ENCODE results near the gene DNAJB12. TPM values are rescaled to one million over a fixed set of nuclear protein-coding genes. Genes with fewer than 3 reads are reported as not detected.
"Not testable (repeated sequence)": the region's sequence is repeated elsewhere in the genome, so short reads cannot be mapped to it uniquely, and the experiment has no call there.

The DNAJB12 gene
- total RNA-seq, 1 experiment from 2014 or later, result 48.0 TPM

- CTCF ChIA-PET, result interaction anchor here (0.6 to 5.0 kb wide), 5 partner anchors 10 to 578 kb away, joined by 3 to 53 read pairs (median 6); partner anchors contain the start of gene DDIT4
- no peak for DNase-seq
- H3K27me3 Mint-ChIP-seq (ENCODE audit: unreplicated experiment), result no peaks in the 10 kb centered on the region
- H3K9me3 Mint-ChIP-seq (ENCODE audit: low read depth, unreplicated experiment), result no peaks in the 10 kb centered on the region
- peak overlapping the region; percentile 51 for H3K4me3 Mint-ChIP-seq (ENCODE audit: low read depth, unreplicated experiment)
- intact Hi-C loops (cut with micrococcal nuclease; ENCODE audit: unreplicated experiment), result loop anchor here (10.0 kb wide), 2 partner anchors 235 to 375 kb away; no protein-coding TSS in a partner anchor
- TF ChIP-seq, protein P1, sequence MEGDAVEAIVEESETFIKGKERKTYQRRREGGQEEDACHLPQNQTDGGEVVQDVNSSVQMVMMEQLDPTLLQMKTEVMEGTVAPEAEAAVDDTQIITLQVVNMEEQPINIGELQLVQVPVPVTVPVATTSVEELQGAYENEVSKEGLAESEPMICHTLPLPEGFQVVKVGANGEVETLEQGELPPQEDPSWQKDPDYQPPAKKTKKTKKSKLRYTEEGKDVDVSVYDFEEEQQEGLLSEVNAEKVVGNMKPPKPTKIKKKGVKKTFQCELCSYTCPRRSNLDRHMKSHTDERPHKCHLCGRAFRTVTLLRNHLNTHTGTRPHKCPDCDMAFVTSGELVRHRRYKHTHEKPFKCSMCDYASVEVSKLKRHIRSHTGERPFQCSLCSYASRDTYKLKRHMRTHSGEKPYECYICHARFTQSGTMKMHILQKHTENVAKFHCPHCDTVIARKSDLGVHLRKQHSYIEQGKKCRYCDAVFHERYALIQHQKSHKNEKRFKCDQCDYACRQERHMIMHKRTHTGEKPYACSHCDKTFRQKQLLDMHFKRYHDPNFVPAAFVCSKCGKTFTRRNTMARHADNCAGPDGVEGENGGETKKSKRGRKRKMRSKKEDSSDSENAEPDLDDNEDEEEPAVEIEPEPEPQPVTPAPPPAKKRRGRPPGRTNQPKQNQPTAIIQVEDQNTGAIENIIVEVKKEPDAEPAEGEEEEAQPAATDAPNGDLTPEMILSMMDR (IDR thresholded peaks at IDR 0.05; ENCODE audit: unreplicated experiment), result no peak
- peak overlapping the region; percentile 100 for H3K27ac Mint-ChIP-seq (ENCODE audit: unreplicated experiment)
- BruUV-seq (replicated peaks), result no TSS peak
- peaks cover 76% of the 10 kb centered on the region for H3K36me3 Mint-ChIP-seq (ENCODE audit: insufficient read depth, unreplicated experiment)
- peaks cover 67% of the 10 kb centered on the region for H3K4me1 Mint-ChIP-seq (ENCODE audit: low read depth, unreplicated experiment)
Observed at GRCh38 chr10:72330069-72330426, 24.7 kb downstream of the DNAJB12 start.

DNA sequence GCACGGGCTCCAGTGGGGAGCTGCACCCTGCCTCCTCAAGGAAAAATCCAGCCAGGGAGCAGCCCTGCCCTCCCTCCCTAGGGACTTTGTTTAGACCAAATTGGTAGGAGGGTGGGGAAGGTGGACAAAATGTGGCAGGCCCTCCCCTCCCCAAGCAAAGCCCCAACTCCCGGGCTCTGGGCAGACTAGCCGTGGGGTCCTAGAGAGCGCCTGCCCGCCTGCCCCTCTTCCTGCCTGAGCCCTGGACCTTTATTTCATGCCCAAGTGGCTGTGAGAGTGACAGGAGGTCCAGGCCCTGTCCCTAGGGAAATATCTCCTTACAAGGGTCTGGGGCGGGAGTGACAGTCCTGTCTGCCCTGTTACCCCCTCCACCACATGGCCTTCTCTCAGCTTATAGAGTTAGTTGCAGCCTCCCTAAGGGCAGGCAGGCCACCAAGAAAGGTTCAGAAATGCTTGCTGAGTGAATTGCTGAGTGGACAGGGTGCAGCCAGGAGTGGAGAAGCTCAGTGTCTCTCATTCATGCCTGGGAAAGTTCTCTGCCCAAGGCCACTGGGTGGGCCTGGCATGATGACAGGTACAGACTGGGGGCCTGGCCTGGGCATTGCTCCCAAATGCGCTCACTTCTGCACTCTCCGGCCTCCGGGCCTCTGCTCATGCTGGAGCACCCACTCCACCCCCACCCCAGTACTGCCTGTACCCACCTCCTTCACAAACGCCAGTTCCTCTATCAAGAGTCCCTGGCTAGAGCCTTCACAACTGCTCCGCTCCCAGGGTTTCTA, 25.2 kb downstream of the DNAJB12 start:
- Mint-ChIP-seq H3K9me3 (ENCODE audit: low read depth, unreplicated experiment) (no peaks in the 10 kb centered on the region), H3K4me3 (ENCODE audit: low read depth, unreplicated experiment) (peak overlapping the region; percentile 51), H3K27me3 (ENCODE audit: unreplicated experiment) (no peaks in the 10 kb centered on the region), H3K4me1 (ENCODE audit: low read depth, unreplicated experiment) (peaks cover 67% of the 10 kb centered on the region), H3K27ac (ENCODE audit: unreplicated experiment) (peak overlapping the region; percentile 100), H3K36me3 (ENCODE audit: insufficient read depth, unreplicated experiment) (peaks cover 70% of the 10 kb centered on the region)
- no TSS peak for BruUV-seq (replicated peaks)
- CTCF ChIA-PET, result interaction anchor here (1.8 to 5.0 kb wide), 4 partner anchors 9 to 203 kb away, joined by 7 to 53 read pairs (median 20); partner anchors contain the start of gene DDIT4
- TF ChIP-seq, protein P1 (IDR thresholded peaks at IDR 0.05; ENCODE audit: unreplicated experiment), result no peak
- DNase-seq, result no peak
- intact Hi-C loops (cut with micrococcal nuclease; ENCODE audit: unreplicated experiment), result loop anchor here (10.0 kb wide), 2 partner anchors 235 to 375 kb away; no protein-coding TSS in a partner anchor

GRCh38 chr10:72328829-72329204, 25.9 kb downstream of the DNAJB12 start:
- intact Hi-C loops (cut with micrococcal nuclease; ENCODE audit: unreplicated experiment), result loop anchor here (1.0 kb wide), 1 partner anchor 53 kb away; no protein-coding TSS in a partner anchor
- peaks cover 67% of the 10 kb centered on the region for H3K4me1 Mint-ChIP-seq (ENCODE audit: low read depth, unreplicated experiment)
- TF ChIP-seq, protein P1 (IDR thresholded peaks at IDR 0.05; ENCODE audit: unreplicated experiment), result no peak
- no peaks in the 10 kb centered on the region for H3K27me3 Mint-ChIP-seq (ENCODE audit: unreplicated experiment)
- no peaks in the 10 kb centered on the region for H3K9me3 Mint-ChIP-seq (ENCODE audit: low read depth, unreplicated experiment)
- no peak for DNase-seq
- no TSS peak for BruUV-seq (replicated peaks)
- H3K27ac Mint-ChIP-seq (ENCODE audit: unreplicated experiment), result peak overlapping the region; percentile 84
- CTCF ChIA-PET, result interaction anchor here (0.8 to 5.0 kb wide), 10 partner anchors 9 to 280 kb away, joined by 3 to 53 read pairs (median 6); partner anchors contain the start of gene DDIT4
- peaks cover 63% of the 10 kb centered on the region for H3K36me3 Mint-ChIP-seq (ENCODE audit: insufficient read depth, unreplicated experiment)
- H3K4me3 Mint-ChIP-seq (ENCODE audit: low read depth, unreplicated experiment), result no peak overlapping the region

GRCh38 chr10:72328045-72328828, 26.5 kb downstream of the DNAJB12 start:
- TF ChIP-seq, protein P1 (IDR thresholded peaks at IDR 0.05; ENCODE audit: unreplicated experiment), result peak; percentile 81
- DNase-seq, result peak; percentile 89
- Mint-ChIP-seq H3K4me1 (ENCODE audit: low read depth, unreplicated experiment) (peaks cover 67% of the 10 kb centered on the region), H3K9me3 (ENCODE audit: low read depth, unreplicated experiment) (no peaks in the 10 kb centered on the region), H3K27me3 (ENCODE audit: unreplicated experiment) (no peaks in the 10 kb centered on the region), H3K36me3 (ENCODE audit: insufficient read depth, unreplicated experiment) (peaks cover 58% of the 10 kb centered on the region), H3K27ac (ENCODE audit: unreplicated experiment) (peak overlapping the region; percentile 84), H3K4me3 (ENCODE audit: low read depth, unreplicated experiment) (no peak overlapping the region)
- CTCF ChIA-PET, result interaction anchor here (0.7 to 5.0 kb wide), 13 partner anchors 8 to 280 kb away, joined by 3 to 53 read pairs (median 5); partner anchors contain the start of gene DDIT4
- intact Hi-C loops (cut with micrococcal nuclease; ENCODE audit: unreplicated experiment), result loop anchor here (1.0 kb wide), 1 partner anchor 52 kb away; no protein-coding TSS in a partner anchor
- BruUV-seq (replicated peaks), result no TSS peak

DNA sequence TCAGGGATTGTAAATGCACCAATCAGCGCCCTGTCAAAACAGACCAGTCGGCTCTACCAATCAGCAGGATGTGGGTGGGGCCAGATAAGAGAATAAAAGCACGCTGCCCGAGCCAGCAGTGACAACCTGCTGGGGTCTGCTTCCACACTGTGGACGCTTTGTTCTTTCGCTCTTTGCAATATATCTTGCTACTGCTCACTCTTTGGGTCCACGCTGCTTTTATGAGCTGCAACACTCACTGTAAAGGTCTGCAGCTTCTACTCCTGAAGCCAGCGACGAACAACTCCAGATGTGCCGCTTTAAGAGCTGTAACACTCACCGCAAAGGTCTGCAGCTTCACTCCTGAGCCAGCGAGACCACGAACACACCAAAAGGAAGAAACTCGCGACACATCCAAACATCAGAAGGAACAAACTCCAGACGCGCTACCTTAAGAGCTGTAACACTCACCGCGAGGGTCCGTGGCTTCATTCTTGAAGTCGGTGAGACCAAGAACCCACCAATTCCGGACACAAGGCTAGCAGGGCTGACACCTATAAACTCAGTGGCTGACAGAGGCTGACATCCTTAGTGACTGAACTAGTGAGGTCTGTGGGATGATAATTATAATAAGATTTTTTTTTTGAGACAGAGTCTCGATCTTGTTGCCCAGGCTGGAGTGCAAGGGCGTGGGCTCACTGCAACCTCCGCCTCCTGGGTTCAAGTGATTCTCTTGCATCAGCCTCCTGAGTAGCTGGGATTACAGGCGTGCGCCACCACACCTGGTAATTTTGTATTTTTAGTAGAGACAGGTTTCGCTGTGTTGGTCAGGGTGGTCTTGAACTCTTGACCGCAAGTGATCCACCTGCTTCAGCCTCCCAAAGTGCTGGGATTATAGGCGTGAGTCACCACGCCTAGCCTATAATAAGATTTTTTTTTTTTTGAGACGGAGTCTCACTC, 27.8 kb downstream of the DNAJB12 start:
- DNase-seq; H3K9me3 Mint-ChIP-seq (ENCODE audit: low read depth, unreplicated experiment); H3K27me3 Mint-ChIP-seq (ENCODE audit: unreplicated experiment); H3K4me3 Mint-ChIP-seq (ENCODE audit: low read depth, unreplicated experiment); intact Hi-C loops (cut with micrococcal nuclease; ENCODE audit: unreplicated experiment): not testable (repeated sequence)
- peaks cover 48% of the 10 kb centered on the region for H3K36me3 Mint-ChIP-seq (ENCODE audit: insufficient read depth, unreplicated experiment)
- H3K27ac Mint-ChIP-seq (ENCODE audit: unreplicated experiment), result peak overlapping the region; percentile 84
- H3K4me1 Mint-ChIP-seq (ENCODE audit: low read depth, unreplicated experiment), result peaks cover 69% of the 10 kb centered on the region
- CTCF ChIA-PET, result interaction anchor here (0.7 to 4.1 kb wide), 5 partner anchors 35 to 103 kb away, joined by 3 to 31 read pairs (median 8); partner anchors contain the start of gene DDIT4
- TSS peak; percentile 60 for BruUV-seq (replicated peaks)

All from Calu3 (cell line).